BJ (cell line): ENCODE measurements around the gene FKRP. TPM values are rescaled to one million over a fixed set of nuclear protein-coding genes. Genes with fewer than 3 reads are reported as not detected.
A peak's percentile ranks its signal among the peaks of the same experiment; 100 is the strongest.

ENCODE experiments used
- CTCF ChIA-PET: fragments of 350-600 bp; formaldehyde crosslinking; extraction: SDS; loops from one replicate; lab custom pipeline; 2021; ENCODE audit warnings: antibody characterized with exemption, inconsistent platforms; lab: Yijun Ruan, JAX
- POLR2A ChIA-PET: fragments of 300-600 bp; sonication (Branson Sonifier 250); formaldehyde crosslinking; extraction: SDS; loops from one replicate; lab custom pipeline; 2021; ENCODE audit warnings: antibody characterized with exemption; lab: Charles Lee
- DNase-seq: peaks from one replicate; pipeline ENCODE4 v3.0.0-alpha.2; 2011; ENCODE audit warnings: low read depth
- H3K27me3 ChIP-seq: 2 replicates; pipeline ENCODE4 v1.6.0; 2011; ENCODE audit warnings: low read length; ENCODE audit not compliant: control insufficient read depth, insufficient read depth
- H3K36me3 ChIP-seq: 2 replicates; pipeline ENCODE4 v1.5.1; 2011; ENCODE audit warnings: low read length; ENCODE audit not compliant: control insufficient read depth, insufficient read depth
- H3K4me3 ChIP-seq: 2 replicates; pipeline ENCODE4 v1.5.1; 2011; ENCODE audit warnings: low read depth, mild to moderate bottlenecking, control low read depth, low read length
- polyA plus RNA-seq: library from polyadenylated mRNA; depleted of rRNA; stranded (reverse); fragments of >200 nt; gene quantifications from 2 replicates; pipeline ENCODE4 v1.2.3, GENCODE V29; 2011
- TF ChIP-seq, protein P1 (sequence below): IDR thresholded peaks from 2 replicates; pipeline ENCODE4 v1.5.1; 2011; ENCODE audit warnings: low read depth, mild to moderate bottlenecking, control low read depth, inconsistent platforms, low read length, moderate library complexity; ENCODE audit not compliant: insufficient read depth

FKRP gene
- polyA plus RNA-seq, 1 experiment, result 15.1 TPM

DNA sequence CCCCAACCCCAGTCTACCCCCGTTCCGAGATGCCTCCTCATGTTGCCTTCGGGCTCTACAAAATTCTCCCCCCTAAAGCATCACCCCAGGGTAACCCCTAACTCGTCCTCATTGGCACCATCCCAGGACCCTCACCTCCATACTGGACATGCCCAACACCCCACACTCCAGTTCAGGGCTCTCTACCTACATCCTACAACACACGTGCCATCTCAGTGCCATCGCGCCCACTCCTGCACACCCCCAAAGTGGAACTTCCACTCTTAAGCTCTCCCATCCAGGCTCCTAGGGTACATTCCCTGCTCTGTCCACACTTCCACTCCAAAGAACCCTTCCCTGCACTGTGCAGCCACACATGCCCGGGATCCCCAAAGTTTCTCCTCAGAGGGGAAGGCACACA is 827 bp upstream of the FKRP start:
- ChIA-PET POLR2A (interaction anchor here (0.6 kb wide), 1 partner anchor 84 kb away, joined by 9 read pairs; the partner anchor contains the start of gene DACT3), CTCF (interaction anchor here (0.7 to 9.6 kb wide), 6 partner anchors 9 to 96 kb away, joined by 3 to 77 read pairs (median 4); no protein-coding TSS in a partner anchor)
- Histone ChIP-seq H3K27me3 (no peaks in the 10 kb centered on the region), H3K36me3 (peaks cover 7% of the 10 kb centered on the region), H3K4me3 (peak overlapping the region; percentile 99)
- DNase-seq, result no peak
- TF ChIP-seq, protein P1, sequence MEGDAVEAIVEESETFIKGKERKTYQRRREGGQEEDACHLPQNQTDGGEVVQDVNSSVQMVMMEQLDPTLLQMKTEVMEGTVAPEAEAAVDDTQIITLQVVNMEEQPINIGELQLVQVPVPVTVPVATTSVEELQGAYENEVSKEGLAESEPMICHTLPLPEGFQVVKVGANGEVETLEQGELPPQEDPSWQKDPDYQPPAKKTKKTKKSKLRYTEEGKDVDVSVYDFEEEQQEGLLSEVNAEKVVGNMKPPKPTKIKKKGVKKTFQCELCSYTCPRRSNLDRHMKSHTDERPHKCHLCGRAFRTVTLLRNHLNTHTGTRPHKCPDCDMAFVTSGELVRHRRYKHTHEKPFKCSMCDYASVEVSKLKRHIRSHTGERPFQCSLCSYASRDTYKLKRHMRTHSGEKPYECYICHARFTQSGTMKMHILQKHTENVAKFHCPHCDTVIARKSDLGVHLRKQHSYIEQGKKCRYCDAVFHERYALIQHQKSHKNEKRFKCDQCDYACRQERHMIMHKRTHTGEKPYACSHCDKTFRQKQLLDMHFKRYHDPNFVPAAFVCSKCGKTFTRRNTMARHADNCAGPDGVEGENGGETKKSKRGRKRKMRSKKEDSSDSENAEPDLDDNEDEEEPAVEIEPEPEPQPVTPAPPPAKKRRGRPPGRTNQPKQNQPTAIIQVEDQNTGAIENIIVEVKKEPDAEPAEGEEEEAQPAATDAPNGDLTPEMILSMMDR, result no peak

DNA sequence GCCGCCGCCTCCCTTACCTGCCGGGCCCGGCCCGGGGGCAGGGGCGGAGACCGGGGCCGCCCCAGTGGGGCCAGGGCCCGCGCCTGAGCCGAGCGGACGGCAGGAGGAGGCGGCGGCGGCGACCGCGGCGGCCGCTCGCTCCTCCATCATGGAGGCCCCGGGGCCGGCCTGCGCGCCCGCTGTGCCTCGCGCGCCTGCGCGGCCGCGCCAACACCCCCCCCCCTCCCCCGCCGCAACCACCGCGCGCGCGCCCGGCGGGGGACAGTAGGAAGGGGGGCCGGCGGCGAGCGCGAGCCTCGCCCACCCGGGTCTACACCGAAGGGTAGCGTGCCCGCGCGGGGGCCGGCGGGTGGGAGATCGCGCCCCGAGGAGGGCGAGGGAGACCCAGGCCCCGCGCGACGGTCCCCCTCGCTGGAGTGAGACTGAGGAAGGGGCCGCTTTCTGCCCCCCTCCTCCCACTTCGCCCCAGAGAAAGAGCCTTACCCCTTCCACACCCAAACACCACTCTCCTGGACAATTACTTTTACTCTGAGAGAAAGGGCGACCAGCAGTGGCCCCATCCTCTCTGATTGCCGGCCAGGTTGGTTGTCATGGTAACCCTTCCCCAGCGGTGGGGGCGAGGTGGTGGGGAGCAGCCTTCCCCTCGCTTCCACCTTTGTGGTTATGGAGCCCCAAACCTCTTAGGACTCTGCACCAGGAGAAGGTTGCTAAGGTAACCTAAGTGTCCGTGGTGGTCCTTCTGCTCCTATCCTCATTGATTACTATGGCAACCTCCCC is 612 bp downstream of the FKRP start, which contains the start of gene STRN4:
Gene STRN4, minus strand, starts transcription at position 170 of the 777 bp plus-strand sequence. Its CDS starts 20 bp downstream, at position 150.
- Histone ChIP-seq H3K36me3 (peaks cover 2% of the 10 kb centered on the region), H3K27me3 (no peaks in the 10 kb centered on the region), H3K4me3 (peak within 1 kb of the TSS; percentile 99)
- CTCF ChIA-PET, result interaction anchor here (1.4 to 9.6 kb wide), 2 partner anchors 11 to 17 kb away, joined by 5 to 77 read pairs; no protein-coding TSS in a partner anchor
- TF ChIP-seq, protein P1, result no peak
- no peak for DNase-seq
- POLR2A ChIA-PET, result no interaction called here

DNA sequence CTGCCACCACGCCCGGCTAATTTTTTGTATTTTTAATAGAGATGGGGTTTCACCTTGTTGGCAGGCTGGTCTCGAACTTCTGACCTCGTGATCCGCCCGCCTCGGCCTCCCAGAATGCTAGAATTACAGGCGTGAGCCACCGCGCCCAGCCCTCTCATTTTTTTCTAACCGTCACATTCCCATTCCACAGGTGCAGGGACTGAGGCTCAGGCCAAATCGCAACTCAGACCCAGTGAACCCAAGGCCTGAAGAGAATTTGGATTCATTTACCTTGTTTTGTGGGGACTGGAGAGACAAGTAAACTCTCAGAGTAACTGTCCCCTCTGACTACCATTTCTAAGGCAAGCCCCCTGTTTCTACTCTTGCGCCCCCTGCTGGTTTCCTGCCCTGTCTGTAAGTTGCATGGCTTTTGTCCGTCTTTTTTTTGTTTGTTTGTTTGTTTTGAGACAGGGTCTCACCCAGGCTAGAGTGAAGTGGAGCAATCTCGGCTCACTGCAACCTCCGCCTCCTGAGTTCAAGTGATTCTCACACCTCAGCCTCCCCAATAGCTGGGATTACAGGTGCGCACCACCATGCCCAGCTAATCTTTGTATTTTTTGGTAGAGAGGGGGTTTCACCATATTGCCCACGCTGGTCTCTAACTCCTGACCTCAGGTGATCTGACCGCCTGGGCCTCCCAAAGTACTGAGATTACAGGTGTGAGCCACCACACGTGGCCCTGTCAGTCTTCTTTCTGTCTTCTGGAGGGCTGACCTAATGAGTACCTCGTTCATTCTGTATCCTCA is 2.7 kb downstream of the FKRP start:
- no peaks in the 10 kb centered on the region for H3K27me3 ChIP-seq
- ChIA-PET CTCF (interaction anchor here (0.7 to 3.0 kb wide), 7 partner anchors 9 to 219 kb away, joined by 3 to 23 read pairs (median 6); no protein-coding TSS in a partner anchor), POLR2A (no interaction called here)
- H3K4me3 ChIP-seq, result no peak overlapping the region
- DNase-seq, result no peak
- TF ChIP-seq, protein P1, result peak; percentile 78
- peaks cover 3% of the 10 kb centered on the region; the same call in 1 of the 2 replicates for H3K36me3 ChIP-seq

DNA sequence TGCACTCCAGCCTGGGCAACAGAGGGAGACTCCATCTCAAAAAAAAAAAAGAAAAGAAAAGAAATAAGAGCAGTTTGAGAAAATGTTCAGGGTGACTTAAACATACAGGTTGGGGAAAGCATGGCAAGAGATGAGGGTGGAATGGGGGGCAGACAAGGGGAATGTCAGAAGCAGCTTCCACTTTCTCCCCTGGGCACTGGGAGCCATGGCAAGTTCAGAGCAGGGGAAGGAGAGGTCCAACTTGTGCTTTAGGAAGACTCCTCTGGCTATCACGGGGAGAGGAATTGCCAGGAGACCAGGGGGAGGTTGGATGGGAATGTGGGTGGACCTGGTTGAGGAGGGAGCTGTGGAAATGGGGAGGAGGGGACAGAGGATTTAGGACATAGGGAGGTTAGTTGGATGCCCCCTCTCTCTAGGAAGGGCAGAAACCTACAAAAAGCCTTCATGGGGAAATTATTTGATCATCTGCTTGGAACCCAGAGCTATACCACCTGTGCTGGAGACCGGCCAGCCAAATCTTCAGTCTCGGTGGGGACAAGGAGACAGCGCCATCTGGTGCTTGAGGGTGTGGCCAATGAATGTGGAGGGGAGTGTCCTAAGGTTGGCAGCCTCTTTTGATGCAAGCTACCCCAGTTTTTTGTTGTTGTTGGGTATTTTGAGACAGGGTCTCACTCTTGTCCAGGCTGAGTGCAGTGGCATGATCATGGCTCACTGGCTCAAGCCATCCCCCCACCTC is 7.7 kb downstream of the FKRP start:
- TF ChIP-seq, protein P1, result peak; percentile 57
- peaks cover 11% of the 10 kb centered on the region for H3K36me3 ChIP-seq
- no peaks in the 10 kb centered on the region for H3K27me3 ChIP-seq
- CTCF ChIA-PET, result interaction anchor here (0.6 to 2.0 kb wide), 11 partner anchors 9 to 129 kb away, joined by 3 to 10 read pairs (median 4); no protein-coding TSS in a partner anchor
- POLR2A ChIA-PET, result no interaction called here
- DNase-seq, result no peak
- H3K4me3 ChIP-seq, result no peak overlapping the region
